GM21367 (cell line): ENCODE results near the gene DRC1.

ENCODE experiments used
- ATAC-seq: cut with Tn5 transposase; IDR thresholded peaks from one replicate; pipeline ENCODE4 v1.9.1; 2021; ENCODE audit not compliant: unreplicated experiment

DRC1 gene

DNA sequence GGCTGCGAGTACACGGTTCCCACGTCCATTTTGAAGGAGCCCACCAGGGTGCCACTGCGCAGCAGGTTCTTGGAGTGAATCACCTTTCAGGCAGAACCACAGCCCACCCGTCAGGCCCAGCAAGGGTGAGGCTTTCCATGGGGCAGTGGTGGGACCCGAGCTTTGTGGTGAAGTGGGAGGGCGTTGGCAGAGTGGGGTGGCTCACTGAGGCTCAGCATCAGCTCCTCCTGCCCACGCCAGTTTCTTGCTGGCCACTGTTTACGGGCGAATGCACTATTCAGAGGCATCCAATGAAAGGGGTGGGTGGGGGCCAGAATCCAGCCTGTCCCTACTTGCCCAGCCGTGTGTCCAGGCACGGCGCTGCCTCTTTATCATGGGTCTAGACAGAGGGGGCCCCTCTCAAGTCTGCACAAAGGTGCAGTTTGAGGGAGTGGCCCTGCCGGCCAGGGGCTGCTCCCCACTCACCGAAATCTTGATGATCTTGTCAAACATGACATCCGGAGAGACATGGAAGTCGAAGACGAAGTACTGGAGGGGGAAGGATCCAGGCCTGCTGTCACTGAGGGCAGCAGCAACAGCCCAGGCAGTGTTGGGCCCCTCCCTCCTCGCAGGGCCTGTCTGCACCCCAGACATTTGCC, 87.6 kb downstream of the DRC1 start:
- ATAC-seq, result no peak

DNA sequence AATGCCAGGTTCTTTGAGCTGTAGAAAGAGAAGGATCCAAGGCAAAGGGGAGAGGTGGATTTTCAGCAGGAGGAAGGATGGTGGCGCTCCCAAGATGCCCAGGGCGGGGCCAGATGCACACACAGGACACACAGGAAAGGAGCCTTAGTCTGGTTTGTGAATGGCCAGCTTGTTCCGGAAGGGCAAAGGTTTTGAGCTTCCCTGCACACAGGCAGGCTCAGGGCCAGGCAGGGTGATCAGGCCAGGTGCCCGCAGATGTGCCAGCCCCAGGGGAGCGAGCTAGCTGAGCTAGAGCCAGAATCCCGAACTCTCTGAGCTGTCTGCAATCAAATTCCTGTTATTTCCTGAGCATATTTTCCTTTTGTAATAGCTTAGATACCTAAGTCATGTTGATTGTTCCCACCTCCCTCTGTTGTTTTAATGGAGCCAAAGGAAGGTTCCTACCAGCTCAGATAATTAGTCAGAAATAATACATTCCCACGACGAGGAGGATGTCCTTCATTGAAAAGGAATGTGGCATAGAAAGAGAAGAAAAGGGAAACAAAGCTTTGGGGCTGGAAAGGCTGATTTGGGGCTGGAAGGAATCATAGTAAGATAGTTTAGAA, 89.9 kb downstream of the DRC1 start:
- no peak for ATAC-seq

DNA sequence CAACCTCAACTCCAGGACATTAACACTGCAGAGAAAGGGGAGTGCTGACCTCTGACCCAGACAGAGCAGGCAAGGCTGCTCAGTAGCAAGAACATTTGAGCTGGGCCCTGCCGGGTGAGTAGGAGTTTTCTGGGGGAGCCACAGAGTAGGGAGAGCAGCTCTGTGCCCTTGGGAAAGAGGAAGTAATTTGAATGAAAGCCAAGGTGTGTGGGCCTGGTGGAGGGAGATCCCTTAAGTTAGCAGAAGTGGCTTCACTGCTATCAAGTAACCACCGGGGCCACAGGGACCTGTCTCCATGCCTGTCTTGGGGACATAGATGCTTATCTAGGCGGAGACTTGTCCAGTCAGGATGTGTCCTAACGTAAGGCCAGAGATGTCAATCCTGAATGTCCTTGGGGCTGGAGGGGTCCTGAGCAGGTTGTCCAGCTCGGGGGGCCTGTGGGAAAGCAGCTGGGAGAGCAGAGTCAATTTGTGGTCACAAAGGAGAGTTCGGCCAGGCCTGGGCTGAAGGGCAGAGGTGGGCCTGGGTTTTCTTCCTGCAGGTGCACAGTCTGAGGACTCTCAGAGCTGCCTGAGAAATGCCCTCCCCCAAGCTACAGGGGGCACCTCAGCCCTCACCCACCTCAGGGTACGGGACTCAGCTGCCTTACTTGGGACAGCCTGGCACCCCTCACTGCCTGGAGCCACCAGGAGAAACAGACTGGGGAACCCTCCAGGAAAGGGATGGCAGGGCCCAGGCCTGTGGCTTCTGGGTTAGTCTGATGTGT, 91.2 kb downstream of the DRC1 start:
- ATAC-seq, result no peak

DNA sequence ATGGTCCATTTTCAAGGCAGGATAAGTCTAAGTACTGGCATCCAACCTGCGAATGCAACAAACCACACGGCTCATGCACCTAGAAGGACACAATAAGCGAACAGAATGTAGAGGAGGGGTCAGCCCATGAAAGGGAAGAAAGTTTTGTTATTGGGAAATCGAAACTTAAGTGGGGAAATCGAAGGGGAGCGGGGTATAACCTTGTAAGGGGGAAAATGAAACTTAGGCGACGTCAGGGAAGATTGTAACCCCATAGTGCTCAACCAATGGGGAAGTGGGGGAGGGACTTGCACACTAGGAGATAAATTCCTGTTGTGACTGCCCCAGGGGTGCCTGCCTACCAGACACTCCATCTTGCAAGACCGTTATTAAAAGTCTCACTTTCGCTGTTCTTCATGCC, 91.8 kb downstream of the DRC1 start:
- no peak for ATAC-seq

DNA sequence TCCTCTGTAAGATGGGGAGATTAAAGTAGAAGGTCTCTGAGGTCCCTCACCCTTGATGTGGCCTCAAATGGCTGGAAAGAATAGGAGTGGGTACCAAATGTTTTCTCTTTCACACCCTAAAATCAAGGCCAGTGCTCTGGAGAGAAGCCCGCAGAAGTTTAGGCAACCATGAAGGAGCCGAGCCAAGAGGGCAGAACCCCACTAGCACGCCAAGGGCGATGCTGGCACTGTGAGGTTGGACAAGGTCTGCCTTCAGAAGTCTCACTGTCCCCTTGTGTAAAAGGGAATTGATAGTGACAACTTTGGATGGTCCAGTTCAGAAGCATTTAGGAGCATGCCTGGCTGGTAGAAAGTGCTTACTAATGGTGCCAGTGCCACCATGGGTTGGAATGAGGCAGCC, 92.5 kb downstream of the DRC1 start:
- no peak for ATAC-seq

DNA sequence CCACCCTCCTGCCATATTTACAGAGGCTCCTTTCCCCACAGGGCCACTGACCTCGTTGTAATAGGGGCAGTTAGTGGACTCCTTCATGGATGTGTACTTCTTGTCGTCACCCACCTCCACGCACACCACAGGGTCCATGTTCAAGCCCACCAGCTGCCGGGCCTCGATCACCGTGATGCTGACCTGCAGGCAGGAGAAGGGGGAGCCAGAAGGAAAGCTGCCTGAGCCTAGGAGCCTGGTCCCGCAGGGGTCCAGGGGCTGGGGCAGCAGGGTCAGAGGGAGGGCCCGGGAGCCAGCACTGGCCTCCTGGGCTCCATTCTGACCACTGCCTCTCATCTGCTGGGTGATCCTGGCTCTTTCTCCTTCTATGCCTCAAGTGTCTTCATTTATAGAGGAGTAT, 93.2 kb downstream of the DRC1 start:
- ATAC-seq, result no peak

DNA sequence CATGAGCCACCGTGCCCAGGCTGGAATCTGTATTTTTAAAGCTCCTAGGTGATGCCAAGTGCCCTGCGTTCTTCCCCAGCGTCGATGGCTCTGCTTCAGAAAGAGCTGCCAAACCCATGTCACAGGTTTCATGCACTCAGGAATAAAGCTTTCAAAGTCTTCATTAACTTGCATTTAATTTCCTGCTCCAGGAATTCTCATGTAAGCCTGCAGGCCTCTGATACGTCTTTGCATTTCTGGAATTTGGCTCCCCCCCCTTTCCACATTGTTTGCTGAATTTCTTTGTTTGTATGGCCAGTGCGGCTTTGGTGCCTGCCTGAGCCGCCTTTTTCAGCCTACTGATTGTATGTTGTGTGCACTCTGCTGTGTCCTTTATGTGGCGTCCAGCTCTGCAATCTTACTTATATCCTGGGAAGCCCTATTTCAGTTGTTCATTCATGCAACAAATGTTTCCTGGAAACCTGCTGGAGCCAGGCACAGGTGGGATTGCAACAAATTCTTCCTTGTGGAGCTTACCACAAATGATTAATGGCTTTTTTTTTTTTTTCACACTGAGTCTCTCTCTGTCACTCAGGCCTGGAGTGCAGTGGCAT, 94.1 kb downstream of the DRC1 start:
- no peak for ATAC-seq

DNA sequence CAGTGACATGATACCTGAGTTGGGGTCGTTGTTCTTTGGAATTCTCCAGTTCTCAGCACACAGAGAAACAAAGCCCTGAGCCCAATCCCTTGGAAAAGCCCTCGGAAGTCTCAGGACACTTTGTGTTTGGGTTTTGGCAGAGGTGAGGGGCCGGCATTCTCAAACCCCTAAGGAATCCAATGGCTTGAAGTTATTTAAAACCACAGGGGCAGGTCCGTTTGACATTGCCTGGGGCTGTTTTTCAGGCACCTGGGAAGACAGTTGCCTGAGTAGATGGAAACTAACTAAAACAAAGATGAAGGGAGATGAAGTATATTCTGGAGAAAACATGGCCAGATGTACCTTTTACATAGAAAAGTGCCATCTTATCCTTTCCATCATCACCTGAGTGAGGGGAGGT, 98.7 kb downstream of the DRC1 start:
- ATAC-seq, result no peak

DNA sequence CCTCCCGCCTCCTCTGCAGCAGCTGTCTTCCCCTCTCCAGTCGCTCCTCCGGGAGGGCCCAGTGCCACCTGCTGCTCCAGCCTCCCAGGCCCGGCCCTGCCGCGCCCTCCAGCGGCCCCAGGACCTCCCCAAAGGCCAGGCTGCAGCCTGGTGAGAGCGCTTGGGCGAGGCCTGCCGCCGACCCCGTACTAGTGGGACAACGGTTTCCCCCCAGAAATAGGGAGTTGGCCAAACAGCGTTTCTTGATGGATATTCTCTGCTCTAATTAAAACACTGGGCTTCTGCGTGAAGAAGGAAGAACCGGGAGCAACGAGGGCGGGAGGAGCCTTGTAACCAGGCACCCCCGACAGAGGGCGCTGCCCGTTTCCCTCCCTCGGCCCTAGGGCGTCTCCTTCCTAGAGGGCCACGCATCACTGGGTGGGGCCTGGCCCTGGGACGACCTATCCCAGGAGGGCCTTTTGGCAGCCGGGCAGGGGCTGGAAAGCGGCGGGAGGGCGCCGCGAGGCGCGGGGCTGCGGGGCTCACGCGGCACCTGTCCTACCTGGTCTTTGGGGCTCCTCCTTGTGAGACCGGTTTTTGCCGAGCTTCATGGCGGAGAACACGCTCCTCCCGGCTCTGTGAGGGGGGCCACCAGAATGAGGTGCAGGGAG, 101.6 kb downstream of the DRC1 start:
- ATAC-seq, result peak; percentile 89

DNA sequence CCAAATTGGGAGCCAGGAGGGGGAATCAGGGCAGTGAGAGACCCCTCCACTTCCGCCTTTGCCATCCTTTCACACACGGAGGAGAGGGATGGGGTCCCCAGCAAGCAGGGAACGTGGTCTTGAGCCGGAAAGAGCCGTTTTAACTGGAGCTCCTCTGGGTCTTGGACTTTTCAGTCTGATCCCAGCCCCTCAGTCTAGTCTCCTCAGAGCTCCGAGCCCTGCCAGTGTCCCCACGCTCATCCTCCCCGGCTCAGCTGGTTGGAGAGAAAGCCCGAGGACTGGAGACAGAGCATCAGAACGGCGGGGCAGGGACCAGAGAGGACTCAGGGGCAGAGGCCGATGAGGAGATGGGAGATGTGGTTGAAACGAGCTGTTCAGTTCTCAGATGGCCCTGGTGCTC, 102.3 kb downstream of the DRC1 start:
- no peak for ATAC-seq

DNA sequence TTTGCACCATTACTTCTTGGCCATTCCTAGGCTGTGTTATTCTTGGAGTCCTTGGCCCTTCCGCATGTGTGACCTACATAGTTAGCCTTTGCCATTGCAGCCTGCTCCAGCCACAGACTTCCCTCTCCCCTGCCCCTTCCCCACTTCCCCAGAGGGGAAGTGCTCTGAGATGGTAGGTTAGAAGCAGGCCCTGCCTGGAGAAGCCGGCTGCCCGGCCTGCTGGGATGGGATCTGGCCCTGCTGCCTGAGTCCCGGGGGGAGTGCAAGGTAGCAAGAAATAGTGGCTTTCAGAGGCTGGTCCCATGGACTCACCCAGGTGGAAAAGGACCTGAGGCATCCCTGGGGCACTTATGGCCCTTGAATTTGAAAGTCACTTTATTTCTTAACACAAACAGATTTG, 104.6 kb downstream of the DRC1 start:
- no peak for ATAC-seq
